Hepatocyte (in vitro differentiated cells): ENCODE results near the gene HRK. TPM values are rescaled to one million over a fixed set of nuclear protein-coding genes. Genes with fewer than 3 reads are reported as not detected.

Experiments used
- DNase-seq: peaks from one replicate; pipeline ENCODE4 v3.0.0-alpha.2; 2016; ENCODE audit warnings: low spot score
- H2AFZ ChIP-seq: fragments of 200-600 bp; sonication (generic); 2 replicates; pipeline ENCODE4 v1.6.0; 2016; ENCODE audit warnings: antibody characterized with exemption, mild to moderate bottlenecking
- H3K27ac ChIP-seq: fragments of 200-600 bp; sonication (generic); 2 replicates; pipeline ENCODE4 v1.5.1; 2016; ENCODE audit warnings: mild to moderate bottlenecking
- H3K27me3 ChIP-seq: fragments of 200-600 bp; sonication (generic); 2 replicates; pipeline ENCODE4 v1.6.1; 2016
- H3K36me3 ChIP-seq: fragments of 200-600 bp; sonication (generic); replicated peaks from 2 replicates; pipeline ENCODE4 v1.5.1; 2016; ENCODE audit warnings: low read depth; ENCODE audit not compliant: insufficient read depth
- H3K4me1 ChIP-seq: fragments of 200-600 bp; sonication (generic); 2 replicates; pipeline ENCODE4 v1.5.1; 2016; ENCODE audit warnings: mild to moderate bottlenecking, moderate library complexity; ENCODE audit not compliant: insufficient read depth
- H3K4me2 ChIP-seq: fragments of 200-600 bp; sonication (generic); 2 replicates; pipeline ENCODE4 v1.6.0; 2016
- H3K4me3 ChIP-seq: fragments of 200-600 bp; sonication (generic); 2 replicates; pipeline ENCODE4 v1.5.1; 2016; ENCODE audit warnings: mild to moderate bottlenecking
- H3K79me2 ChIP-seq: fragments of 200-600 bp; sonication (generic); 2 replicates; pipeline ENCODE4 v1.6.0; 2017; ENCODE audit warnings: mild to moderate bottlenecking
- H3K9me2 ChIP-seq: fragments of 200-600 bp; sonication (generic); replicated peaks from 2 replicates; pipeline ENCODE4 v1.6.0; 2017; ENCODE audit warnings: mild to moderate bottlenecking; ENCODE audit not compliant: insufficient read depth
- H3K9me3 ChIP-seq: fragments of 200-600 bp; sonication (generic); 2 replicates; pipeline ENCODE4 v1.5.1; 2016; ENCODE audit warnings: low read depth, mild to moderate bottlenecking
- H4K20me1 ChIP-seq: fragments of 200-600 bp; sonication (generic); 2 replicates; pipeline ENCODE4 v1.6.0; 2016; ENCODE audit warnings: mild to moderate bottlenecking; ENCODE audit not compliant: insufficient read depth, poor library complexity, severe bottlenecking
- EZH2 ChIP-seq: fragments of 200-600 bp; sonication (generic); IDR thresholded peaks from 2 replicates; pipeline ENCODE4 v1.6.1; 2016; ENCODE audit warnings: antibody characterized with exemption, mild to moderate bottlenecking, borderline replicate concordance
- EZH2phosphoT487 ChIP-seq: fragments of 200-600 bp; sonication (generic); IDR thresholded peaks from one replicate; pipeline ENCODE4 v1.6.1; 2018; ENCODE audit warnings: antibody characterized with exemption, mild to moderate bottlenecking, low read depth, moderate library complexity; ENCODE audit not compliant: unreplicated experiment, severe bottlenecking
- WGBS: methylation state at CpG from one replicate; pipeline ENCODE4 v1.1.6; 2016; ENCODE audit warnings: low lambda C conversion rate; ENCODE audit errors: missing lambda C conversion rate; 5-methylcytosine and 5-hydroxymethylcytosine counted together
- polyA plus RNA-seq: library from polyadenylated mRNA; unstranded; fragments of >200 nt; fragmentation: Nextera tagmentation; extraction: Ambion mirVana; gene quantifications from 2 replicates; pipeline ENCODE4 v1.2.1, GENCODE V29; 2016
- total RNA-seq: library from RNA; depleted of rRNA; stranded (reverse); fragments of >200 nt; gene quantifications from 2 replicates; pipeline ENCODE4 v1.2.3, GENCODE V29; 2014
- TF ChIP-seq, protein P1 (sequence below): fragments of 200-600 bp; sonication (generic); IDR thresholded peaks from 2 replicates; pipeline ENCODE4 v1.5.1; 2016; ENCODE audit warnings: antibody characterized with exemption, mild to moderate bottlenecking; ENCODE audit not compliant: poor library complexity

HRK gene
- total and polyA plus RNA-seq, 2 experiments from 2014 or later = 0.18 TPM; not detected in 1

DNA sequence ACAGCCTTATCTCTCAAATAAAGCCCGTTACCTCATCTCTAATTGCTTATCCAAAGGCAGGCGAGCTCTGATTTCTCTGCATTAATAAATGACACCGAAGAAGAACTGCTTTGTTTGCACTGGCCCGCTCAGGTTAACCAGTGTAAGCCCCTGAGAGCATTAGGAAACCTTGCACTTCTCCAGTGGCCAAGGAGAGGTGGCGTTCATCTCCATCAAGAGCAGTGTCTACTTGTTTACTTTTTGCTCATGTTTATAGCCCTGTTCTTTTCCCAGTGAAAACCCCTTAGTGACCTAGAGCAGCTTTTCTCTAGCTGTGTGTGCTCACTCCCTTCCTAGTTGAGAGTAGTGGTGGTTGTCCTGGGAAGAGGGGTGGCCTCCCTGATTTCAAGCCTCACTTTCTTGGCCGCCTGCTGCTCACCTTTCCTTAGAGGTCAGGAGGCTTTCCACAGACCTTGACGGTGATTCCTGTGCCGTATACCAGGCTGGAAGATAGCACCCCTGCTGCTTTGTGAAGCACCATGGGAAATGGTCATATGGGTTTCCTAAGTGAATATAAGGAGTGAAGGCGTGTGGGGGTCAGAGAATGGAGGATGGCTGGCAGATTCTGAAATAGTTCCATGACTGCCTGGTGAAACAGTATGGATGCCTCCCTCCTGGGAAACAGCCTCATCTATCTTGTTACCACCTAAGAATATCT lies 46.2 kb upstream of the HRK start:
- H3K36me3 ChIP-seq = no peaks in the 10 kb centered on the region
- no peaks in the 10 kb centered on the region for H3K9me2 ChIP-seq
- no peak for DNase-seq
- H3K27ac ChIP-seq = no peak overlapping the region
- H2AFZ ChIP-seq = no peak overlapping the region
- 74% methylated on average over 9 of the region's 9 CpGs for WGBS
- no peak overlapping the region for H3K4me3 ChIP-seq
- no peaks in the 10 kb centered on the region for H3K27me3 ChIP-seq
- H3K79me2 ChIP-seq = peaks cover 82% of the 10 kb centered on the region
- H3K4me1 ChIP-seq = peaks cover 8% of the 10 kb centered on the region
- peaks cover 16% of the 10 kb centered on the region for H4K20me1 ChIP-seq
- H3K4me2 ChIP-seq = no peak overlapping the region
- TF ChIP-seq EZH2 = no peak
- TF ChIP-seq EZH2phosphoT487 = no peak
- TF ChIP-seq, protein P1, sequence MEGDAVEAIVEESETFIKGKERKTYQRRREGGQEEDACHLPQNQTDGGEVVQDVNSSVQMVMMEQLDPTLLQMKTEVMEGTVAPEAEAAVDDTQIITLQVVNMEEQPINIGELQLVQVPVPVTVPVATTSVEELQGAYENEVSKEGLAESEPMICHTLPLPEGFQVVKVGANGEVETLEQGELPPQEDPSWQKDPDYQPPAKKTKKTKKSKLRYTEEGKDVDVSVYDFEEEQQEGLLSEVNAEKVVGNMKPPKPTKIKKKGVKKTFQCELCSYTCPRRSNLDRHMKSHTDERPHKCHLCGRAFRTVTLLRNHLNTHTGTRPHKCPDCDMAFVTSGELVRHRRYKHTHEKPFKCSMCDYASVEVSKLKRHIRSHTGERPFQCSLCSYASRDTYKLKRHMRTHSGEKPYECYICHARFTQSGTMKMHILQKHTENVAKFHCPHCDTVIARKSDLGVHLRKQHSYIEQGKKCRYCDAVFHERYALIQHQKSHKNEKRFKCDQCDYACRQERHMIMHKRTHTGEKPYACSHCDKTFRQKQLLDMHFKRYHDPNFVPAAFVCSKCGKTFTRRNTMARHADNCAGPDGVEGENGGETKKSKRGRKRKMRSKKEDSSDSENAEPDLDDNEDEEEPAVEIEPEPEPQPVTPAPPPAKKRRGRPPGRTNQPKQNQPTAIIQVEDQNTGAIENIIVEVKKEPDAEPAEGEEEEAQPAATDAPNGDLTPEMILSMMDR = no peak
- H3K9me3 ChIP-seq = no peaks in the 10 kb centered on the region

GRCh38 chr12:116926283-116927243 lies 45.3 kb upstream of the HRK start:
- peaks cover 82% of the 10 kb centered on the region for H3K79me2 ChIP-seq
- H3K9me3 ChIP-seq = no peaks in the 10 kb centered on the region
- no peaks in the 10 kb centered on the region for H3K36me3 ChIP-seq
- no peak overlapping the region for H2AFZ ChIP-seq
- H3K27ac ChIP-seq = no peak overlapping the region
- TF ChIP-seq, protein P1 = no peak
- no peak for TF ChIP-seq EZH2phosphoT487
- TF ChIP-seq EZH2 = no peak
- peaks cover 8% of the 10 kb centered on the region for H3K4me1 ChIP-seq
- H3K4me2 ChIP-seq = no peak overlapping the region
- H4K20me1 ChIP-seq = peaks cover 17% of the 10 kb centered on the region
- H3K4me3 ChIP-seq = no peak overlapping the region
- WGBS = 80% methylated on average over 8 of the region's 8 CpGs
- no peaks in the 10 kb centered on the region for H3K27me3 ChIP-seq
- no peak for DNase-seq
- no peaks in the 10 kb centered on the region for H3K9me2 ChIP-seq

GRCh38 chr12:116924558-116925453 lies 43.6 kb upstream of the HRK start:
- WGBS = 70% methylated on average over 5 of the region's 5 CpGs
- Histone ChIP-seq H3K4me3 (no peak overlapping the region), H3K4me1 (peaks cover 11% of the 10 kb centered on the region), H4K20me1 (peaks cover 26% of the 10 kb centered on the region), H3K79me2 (peaks cover 84% of the 10 kb centered on the region), H3K9me3 (no peaks in the 10 kb centered on the region), H3K27me3 (no peaks in the 10 kb centered on the region), H3K36me3 (no peaks in the 10 kb centered on the region), H2AFZ (no peak overlapping the region), H3K27ac (no peak overlapping the region), H3K9me2 (no peaks in the 10 kb centered on the region), H3K4me2 (no peak overlapping the region)
- TF ChIP-seq, protein P1 = no peak
- TF ChIP-seq EZH2 = no peak
- no peak for TF ChIP-seq EZH2phosphoT487
- DNase-seq = no peak
